Activated CD8-positive, alpha-beta memory T cell treated with anti-CD3 and anti-CD28 coated beads for 36 hours (primary cell): ENCODE data around the gene PAQR5. TPM values are rescaled to one million over a fixed set of nuclear protein-coding genes. Genes with fewer than 3 reads are reported as not detected.
"Not testable (repeated sequence)": the region's sequence is repeated elsewhere in the genome, so short reads cannot be mapped to it uniquely, and the experiment has no call there.

ENCODE experiments used
- CTCF ChIA-PET: fragments of 350-600 bp; sonication (Branson Sonifier 250); formaldehyde crosslinking; loops from one replicate; lab custom pipeline; 2021; ENCODE audit warnings: antibody characterized with exemption; lab: Charles Lee
- POLR2A ChIA-PET: fragments of 350-600 bp; sonication (Branson Sonifier 250); formaldehyde crosslinking; loops from one replicate; lab custom pipeline; 2021; ENCODE audit warnings: antibody characterized with exemption; lab: Charles Lee
- total RNA-seq, 2 experiments: library from RNA; stranded (reverse); gene quantifications; one replicate each; pipeline ENCODE4 v1.2.3, GENCODE V29; 2021

PAQR5 gene
- total RNA-seq, 2 experiments from 2014 or later: 0.13 TPM; not detected in 1

DNA sequence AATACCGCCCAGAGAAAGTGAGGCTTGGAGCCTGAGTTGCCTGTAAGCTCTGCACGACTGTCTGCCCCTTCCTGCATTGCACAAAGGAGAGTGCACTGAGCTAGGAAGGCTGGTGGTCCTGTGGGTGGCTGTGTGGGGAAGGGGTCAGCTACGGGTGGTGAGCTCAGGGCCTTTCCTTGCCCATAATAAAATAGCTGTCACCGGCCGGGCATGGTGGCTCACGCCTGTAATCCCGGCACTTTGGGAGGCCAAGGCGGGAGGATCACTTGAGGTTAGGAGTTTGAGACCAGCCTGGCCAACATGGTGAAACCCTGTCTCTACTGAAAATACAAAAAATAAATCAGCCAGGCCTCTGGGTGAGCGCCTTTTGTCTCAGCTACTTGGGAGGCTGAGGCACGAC lies 7.1 kb upstream of the PAQR5 start:
- POLR2A ChIA-PET, CTCF ChIA-PET: not testable (repeated sequence)

DNA sequence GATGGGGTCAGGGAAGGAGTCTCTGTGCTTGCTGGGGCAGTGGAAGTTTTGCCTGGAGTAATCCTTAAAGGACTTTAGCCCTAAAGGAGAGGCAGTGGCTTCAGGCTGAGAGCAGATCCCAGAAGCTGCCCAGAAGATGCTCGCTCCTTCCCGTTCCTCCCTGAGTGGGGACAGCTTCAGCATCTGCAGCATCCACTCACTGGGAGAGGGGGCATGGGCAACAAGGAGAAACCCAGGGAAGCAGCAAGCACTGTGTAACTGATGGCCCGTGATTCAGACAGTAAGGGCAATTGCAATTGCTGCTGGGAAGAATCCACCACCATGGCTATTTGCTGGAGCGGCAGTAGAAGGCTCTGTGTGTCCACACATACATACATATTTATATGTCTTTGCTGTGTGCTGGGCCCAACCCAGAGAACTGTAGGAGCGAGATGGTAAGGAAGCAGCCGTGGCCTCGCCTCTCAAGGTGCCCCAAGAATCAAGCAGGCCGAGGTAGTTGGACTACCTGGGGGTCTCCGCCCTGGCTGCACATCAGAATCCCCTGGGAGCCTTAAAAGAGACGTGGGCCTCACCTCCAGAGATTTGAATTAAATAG lies 5.8 kb upstream of the PAQR5 start:
- CTCF ChIA-PET: no interaction called here
- POLR2A ChIA-PET: no interaction called here

DNA sequence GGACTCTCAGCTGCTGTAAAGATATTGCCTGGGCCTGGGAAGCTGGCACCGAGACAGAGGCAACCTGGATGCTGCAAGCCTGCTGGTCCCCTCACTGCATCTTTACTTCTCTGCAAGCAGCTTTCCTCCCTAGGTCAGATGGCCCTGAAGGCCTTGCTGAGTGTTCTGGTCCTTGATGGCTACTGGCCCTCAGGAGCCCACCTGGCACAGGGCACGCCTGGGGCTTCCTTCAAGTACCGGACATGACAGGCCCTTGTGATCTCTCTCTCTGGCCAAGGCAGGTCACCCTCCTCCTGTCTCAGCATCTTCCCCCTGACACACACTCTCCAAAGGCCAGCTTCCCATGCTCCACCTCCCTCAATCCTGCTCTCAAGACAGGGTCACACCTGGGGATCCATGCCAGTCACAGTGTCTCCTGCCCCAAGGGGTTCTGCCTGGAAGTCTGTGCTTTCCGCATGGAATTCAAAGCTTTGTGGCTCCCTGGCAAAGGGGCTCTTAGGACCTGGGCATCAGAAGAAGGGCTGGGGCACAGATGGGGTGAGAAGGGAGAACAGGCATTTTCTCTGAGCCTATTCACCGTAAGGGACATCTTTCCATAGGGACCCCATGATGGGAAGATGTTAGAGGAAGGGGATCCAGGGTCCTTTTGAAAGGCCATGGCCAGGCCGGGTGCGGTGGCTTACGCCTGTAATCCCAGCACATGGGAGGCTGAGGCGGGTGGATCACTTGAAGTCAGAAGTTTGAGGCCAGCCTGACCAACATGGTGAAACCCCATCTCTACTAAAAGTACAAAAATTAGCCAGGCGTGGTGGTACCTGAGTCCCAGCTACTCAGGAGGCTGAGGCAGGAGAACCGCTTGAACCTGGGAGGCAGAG lies 4.7 kb upstream of the PAQR5 start:
- ChIA-PET CTCF (no interaction called here), POLR2A (no interaction called here)

DNA sequence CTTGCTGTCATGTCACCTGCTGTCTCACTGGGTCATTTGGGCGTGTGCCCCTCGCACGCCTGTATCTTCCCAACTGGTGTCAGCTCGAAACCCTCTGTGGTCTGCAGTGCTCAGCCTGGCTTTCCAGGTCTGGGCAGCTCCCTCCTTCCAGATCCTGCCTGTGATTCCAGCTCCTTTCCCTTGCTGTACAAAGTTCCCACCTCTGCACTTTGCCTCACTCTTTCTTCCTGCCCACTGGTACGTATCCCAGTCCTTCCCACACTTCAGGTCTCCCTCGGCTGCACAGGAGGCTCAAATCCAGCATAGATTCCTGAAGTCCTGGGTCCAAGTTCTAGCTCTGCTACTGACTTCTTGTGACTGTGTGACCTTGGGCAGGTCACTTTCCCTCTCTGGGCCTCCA lies 2.1 kb upstream of the PAQR5 start:
- CTCF ChIA-PET: no interaction called here
- POLR2A ChIA-PET: no interaction called here

DNA sequence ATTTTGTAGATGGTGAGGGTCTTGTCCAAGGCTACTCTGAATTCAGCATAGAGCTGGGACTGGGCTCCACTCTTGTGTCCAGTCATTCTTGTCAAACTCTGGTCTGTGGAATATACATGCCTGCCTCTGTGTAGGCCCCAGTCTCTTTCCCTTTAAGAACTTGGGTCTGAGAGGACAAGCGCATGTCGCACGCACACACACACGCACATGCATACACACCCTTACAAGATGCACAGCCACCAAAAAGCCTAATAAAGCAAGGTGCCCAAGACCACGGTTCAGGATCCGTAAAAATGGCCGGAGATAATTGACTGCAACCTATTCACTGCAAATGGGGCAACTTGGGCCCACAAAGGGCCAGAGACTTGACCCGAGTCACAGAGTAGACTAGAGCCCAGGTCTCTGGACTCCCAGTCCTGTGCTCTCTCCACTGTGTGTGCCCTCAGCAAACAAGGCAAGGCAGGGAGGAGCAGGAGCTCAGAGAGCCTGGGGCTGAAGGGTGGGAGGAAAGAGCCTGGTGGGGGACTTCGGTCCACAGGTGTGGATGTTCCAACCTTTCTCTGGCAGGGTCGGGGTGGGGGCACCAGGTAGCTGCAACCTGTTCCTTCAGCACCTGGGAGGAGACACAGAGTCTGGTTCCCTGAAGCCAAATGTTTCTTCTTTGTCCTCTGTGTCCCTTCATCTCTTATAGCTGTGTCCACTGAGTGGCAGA lies 914 bp upstream of the PAQR5 start:
- ChIA-PET POLR2A (no interaction called here), CTCF (no interaction called here)

DNA sequence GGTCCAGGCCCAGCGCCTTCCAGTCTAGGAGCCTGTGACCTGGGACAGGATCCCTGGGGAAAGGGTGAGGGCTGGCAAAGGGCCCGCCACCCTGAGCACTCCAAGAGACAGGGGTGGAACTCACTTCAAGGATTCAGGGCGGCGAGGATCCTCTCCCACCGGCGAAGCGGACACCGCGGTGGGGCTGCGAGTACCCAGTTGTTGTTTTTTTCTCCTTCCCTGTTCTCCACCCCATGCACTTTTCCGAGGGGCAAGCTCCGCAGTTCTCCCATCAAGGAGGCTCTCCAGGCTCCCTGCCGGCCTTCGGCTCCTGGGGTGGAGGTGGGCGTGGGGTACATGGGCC lies 387 bp upstream of the PAQR5 start:
- CTCF ChIA-PET: no interaction called here

DNA sequence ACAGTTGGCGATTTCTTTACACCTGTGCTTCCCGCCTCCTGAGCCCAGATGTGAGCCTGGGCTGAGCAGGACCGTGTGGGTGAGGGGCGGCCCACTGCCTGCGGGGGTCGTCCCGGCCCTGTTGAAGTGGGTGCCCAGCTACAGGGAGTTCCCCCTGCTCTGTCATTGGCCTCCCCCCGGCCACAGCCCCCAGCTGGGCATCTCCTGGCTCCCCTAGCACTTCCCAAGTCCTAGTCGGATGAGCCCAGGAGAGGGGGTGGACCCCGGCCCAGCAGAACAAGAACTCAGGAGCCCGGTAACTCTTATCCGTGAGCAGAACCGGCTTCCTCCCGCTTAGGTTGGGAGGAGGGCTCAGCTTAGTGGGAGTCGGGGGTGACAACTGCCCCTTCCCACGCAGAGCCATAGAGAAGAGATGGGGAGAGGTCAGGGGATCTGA lies 757 bp downstream of the PAQR5 start:
- POLR2A ChIA-PET: no interaction called here
- CTCF ChIA-PET: no interaction called here

More for the DNA sequence above, 387 bp upstream of the PAQR5 start:
- POLR2A ChIA-PET: no interaction called here

DNA sequence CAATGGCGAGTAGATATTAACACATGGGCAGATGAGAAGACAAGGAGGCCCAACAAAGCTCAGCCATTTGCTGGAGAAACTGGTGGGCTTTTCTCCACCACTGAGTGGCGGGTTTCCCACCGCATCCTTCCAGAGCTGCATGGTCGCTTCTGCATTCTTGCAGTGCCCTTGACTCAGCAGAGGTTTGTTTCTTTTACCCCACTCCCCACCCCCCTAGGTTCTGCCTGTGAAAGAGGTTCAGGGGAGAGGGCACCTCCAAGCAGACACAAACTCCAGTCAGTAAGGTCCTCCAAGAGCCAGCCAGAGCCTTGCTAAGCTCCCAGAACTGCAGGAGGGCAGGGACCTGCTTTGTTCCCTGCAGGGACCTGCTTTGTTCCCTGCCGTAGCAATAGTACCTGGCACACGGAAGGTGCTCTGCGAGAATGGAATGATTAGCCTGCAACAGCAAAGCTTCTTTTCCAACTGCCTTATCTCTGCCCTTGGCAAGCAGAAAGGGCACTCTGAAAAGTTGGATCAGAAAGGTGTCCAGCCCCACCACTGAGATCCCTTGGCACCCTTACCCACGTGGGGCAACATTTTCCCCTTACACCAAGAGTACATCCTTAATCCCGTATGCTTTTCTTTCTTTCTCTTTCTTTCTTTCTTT lies 1.4 kb downstream of the PAQR5 start:
- CTCF ChIA-PET: no interaction called here
- POLR2A ChIA-PET: no interaction called here

DNA sequence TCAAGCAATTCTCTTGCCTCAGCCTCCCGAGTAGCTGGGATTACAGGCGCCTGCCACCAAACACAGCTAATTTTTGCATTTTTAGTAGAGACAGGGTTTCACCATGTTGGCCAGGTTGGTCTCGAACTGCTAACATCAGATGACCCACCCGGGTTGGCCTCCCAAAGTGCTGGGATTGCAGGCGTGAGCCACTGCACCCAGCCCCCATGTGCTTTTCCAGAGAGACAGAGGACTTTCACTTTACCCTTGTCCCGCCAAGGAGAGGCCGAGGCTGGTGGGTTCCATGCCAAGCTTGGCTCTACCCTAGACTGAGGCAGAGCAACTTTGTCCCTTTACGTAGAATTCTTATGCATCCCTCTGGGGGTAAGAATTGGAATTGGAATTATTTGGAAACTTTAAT lies 2.4 kb downstream of the PAQR5 start:
- CTCF ChIA-PET, POLR2A ChIA-PET: not testable (repeated sequence)

DNA sequence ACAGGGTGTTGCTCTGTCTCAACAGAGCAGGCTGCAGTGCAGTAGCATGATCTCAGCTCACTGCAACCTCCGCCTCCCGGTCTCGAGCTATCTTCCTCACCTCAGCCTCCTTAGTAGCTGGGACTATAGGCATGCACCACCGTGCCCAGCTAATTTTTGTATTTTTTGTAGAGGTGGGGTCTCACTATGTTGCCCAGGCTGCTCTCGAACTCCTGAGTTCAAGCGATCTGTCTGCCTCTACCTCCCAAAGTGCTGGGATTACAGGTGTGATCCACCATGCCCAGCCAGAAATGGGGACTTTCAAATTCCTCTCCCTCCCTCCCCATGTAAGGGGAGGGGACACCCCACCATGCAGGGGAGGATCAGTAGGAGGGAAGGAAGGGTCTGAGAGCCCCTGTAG lies 3.4 kb downstream of the PAQR5 start:
- CTCF ChIA-PET, POLR2A ChIA-PET: not testable (repeated sequence)

DNA sequence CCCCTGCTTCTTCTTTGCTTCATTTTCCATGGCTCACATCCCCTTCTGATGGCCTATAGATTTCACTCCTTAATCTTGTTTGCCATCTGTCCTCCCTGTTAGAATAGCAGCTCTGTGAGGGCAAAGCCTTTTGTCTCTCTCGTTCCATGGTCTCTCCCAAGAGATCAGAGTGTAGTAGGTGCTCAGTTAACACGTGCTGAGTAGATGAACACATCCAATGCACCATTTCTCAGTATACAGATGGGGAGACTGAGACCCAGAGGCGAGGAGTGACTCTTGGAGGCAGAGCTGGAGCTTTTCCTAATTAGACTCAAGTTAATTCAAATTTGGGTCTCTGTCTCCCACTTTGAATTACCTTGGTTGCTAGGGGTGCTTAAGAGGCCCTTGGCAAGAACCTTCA lies 4.2 kb downstream of the PAQR5 start:
- POLR2A ChIA-PET: no interaction called here
- CTCF ChIA-PET: no interaction called here

DNA sequence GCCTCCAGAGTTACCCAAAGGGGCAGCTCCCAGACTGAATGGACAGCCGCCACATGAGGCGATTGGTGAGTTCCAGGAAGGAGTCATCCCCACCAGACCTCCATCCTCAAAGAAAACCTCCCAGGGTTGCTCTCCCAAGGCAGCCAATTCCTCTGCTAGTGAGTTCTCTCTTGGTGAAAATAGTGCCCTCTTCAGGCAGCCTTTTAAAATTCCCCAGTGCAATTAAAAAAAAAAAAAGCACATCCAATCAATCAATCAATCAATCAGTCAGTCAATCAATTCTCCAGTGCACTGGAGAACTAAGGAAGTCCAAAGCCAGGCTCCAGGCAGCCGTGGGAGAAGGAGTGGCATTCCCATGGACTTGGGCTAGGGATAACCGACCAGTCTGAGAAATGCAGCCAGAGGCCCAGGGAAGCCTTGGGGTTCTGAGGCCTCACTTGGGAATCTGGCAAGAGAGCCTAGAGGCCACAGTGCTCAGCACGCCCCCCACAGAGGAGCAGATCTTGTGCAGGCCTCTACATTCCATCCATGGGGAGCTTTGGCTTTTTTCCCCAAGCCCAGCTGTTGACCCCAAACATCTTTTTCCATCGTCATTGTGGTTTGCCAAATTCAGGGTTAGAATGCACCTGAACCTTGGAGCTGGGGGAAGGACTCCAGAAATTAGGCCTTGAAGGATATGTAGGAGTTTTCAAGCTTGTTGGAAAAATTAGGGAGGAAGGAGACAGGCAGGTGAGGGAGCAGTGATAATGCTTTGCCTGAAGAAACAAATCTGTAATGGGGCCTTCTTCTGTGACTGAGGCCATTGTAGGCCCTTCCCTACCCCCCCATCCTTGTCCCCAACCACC lies 4.8 kb downstream of the PAQR5 start:
- ChIA-PET POLR2A (no interaction called here), CTCF (no interaction called here)

DNA sequence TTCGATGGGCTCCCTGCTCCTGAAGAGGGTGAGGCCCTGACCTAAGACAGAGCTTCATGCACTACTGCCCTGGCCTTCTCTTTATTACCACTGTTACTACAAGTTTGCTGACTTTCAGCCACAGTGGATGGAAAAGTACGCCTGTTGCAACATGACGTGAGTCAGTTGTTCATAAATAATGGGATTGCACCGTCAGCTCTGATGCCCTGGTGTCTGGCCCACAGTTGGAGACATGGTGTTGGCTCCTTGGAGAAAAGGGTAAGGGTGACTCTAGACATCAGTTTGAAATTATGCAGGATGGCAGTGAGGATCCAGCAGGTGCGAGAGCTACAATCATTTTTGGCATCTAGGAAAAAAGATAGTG lies 5.5 kb downstream of the PAQR5 start:
- ChIA-PET CTCF (no interaction called here), POLR2A (no interaction called here)

DNA sequence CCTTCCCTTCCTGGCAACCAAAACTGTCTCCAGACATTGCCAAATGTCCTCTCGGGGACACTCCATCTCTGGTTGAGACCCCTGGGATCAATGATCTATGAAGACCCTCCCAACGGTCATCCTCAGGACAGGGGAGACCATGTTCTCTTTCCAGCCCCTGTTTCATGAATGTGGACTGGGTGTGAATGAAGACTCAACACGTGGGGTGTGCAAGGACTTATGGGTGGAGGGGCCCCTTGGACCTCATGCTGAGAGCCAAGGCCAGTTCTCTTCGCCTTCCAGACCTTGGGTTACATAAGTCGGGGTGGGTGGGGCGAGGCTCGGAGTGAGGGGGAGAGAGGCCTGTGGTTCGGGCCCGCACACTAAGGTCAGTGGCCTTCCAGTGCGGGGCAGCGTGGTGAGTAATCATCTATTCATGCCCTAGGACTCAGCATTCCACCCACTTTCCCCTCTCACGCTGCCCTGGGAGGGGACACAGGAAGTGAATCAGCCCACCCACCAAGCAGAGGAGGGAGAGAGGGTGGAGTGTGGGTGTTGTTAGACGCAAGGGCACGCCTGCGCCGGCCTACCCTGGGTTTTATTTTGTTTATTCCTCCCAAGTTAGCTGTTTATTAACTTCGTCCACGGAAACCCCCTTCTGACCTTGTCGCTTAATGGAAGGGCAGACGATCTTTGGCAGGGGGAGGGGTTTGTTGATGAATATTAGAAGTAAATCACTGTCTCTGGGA lies 6.7 kb downstream of the PAQR5 start:
- ChIA-PET POLR2A (no interaction called here), CTCF (no interaction called here)

DNA sequence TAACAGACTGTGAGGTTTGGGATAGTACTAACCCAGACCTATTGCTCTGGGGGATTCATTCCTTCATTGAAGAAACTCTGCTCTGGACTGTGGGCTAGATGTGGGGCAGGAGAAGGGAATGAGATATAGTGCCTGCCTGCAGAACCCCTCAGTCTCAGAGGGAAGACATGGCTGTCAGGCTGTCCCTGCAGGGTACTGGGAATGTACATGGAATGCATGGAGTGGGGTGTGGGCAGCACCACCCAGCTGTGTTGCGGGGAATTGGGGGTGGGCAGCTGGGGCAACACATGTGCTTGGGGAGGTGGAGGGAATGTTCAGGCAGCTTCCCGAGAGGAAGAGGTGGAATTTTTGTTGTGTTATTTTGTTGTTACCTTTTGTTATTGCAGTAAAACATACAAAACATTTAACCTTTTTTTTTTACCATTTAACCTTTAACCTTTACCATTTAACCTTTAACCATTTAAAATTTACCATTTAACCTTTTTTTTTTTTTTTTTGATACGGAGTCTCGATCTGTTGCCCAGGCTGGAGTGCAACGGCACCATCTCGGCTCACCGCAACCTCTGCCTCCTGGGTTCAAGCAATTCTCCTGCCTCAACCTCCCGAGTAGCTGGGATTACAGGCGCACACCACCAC lies 7.3 kb downstream of the PAQR5 start:
- POLR2A ChIA-PET: no interaction called here
- CTCF ChIA-PET: no interaction called here

DNA sequence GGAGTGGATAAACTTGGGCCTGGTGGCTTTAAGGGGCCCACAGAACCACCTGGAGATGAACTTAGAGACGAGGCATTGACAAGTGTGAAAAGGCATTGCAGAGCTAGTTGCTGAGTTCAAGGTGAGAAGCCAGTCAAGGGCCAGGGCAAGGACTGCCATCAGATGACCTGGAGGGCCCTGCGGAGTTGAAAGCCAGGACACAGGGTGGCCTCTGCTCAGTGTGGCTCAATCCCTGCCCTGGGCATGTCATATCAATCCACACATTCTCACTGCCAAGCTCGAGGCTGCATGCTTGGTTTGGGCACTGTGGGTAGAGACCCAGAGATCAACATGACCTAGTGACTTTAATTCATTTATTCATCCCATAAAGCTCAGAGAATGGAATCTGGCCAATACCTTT lies 9.2 kb downstream of the PAQR5 start:
- POLR2A ChIA-PET: no interaction called here

DNA sequence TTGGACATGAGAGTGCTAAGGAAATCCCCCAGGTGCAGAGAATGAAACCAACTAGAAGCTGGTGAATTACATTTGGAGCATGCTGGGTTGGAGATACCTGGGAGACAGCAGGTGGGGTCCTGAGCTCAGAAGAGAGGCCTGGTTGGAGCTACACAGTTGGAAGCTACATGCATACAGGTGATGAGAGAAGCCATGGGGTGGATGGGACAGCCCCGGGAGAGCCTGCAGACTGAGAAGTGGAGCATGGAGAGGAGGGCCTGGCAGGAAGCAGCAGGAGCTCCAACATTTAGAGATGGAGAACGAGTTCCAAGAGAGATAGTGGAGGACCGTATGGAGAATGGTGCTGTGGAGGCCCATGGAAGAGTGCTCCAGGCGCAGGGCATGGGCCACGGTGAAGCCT lies 10.2 kb downstream of the PAQR5 start:
- POLR2A ChIA-PET: interaction anchor here (0.7 kb wide), 1 partner anchor 37 kb away, joined by 3 read pairs; no protein-coding TSS in a partner anchor

More for the DNA sequence above, 9.2 kb downstream of the PAQR5 start:
- CTCF ChIA-PET: no interaction called here

DNA sequence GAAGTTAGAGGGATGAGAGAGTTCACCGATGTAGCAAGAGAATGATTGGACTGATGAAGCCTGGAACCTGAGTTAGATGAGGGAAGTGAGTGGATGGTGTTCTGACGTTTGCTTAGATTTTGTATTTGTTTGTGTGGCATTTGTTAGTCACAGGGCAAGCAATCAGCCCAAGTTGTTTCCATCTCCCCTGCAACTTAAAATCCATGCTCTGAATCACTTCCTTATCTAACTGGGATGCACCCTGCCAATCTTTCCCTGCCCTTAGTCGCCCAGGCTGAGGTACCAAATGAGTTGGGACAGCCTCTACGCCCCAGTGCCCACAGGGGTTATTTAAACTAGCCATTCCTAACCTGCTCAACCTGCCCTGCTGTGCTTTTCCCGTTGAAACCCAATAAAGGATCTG lies 12.6 kb downstream of the PAQR5 start:
- POLR2A ChIA-PET: no interaction called here
- CTCF ChIA-PET: no interaction called here

More for the DNA sequence above, 10.2 kb downstream of the PAQR5 start:
- CTCF ChIA-PET: no interaction called here
